GM18873 (cell line): ENCODE data around the gene CCDC71L.
A peak's percentile ranks its signal among the peaks of the same experiment; 100 is the strongest.
"Not testable (repeated sequence)": the region's sequence is repeated elsewhere in the genome, so short reads cannot be mapped to it uniquely, and the experiment has no call there.

Experiments
- ATAC-seq: cut with Tn5 transposase; IDR thresholded peaks from one replicate; pipeline ENCODE4 v1.9.1; 2021; ENCODE audit warnings: mild to moderate bottlenecking, moderate library complexity, moderate number of reproducible peaks; ENCODE audit not compliant: unreplicated experiment, low FRiP score

Gene CCDC71L

GRCh38 chr7:106660862-106661720 lies at the start of gene CCDC71L:
Gene CCDC71L (minus strand): TSS chr7:106661158. CDS start chr7:106660896, 262 bp downstream.
- peak; percentile 65 for ATAC-seq

GRCh38 chr7:106709604-106710003 lies 48.6 kb upstream of the CCDC71L start:
- ATAC-seq, result not testable (repeated sequence)

GRCh38 chr7:106704000-106704840 lies 43.3 kb upstream of the CCDC71L start:
- no peak for ATAC-seq

GRCh38 chr7:106693677-106694353 lies 32.9 kb upstream of the CCDC71L start:
- ATAC-seq, result no peak

GRCh38 chr7:106692450-106693051 lies 31.6 kb upstream of the CCDC71L start:
- no peak for ATAC-seq

GRCh38 chr7:106688161-106688560 lies 27.2 kb upstream of the CCDC71L start:
- not testable (repeated sequence) for ATAC-seq

- no peak for ATAC-seq
Observed at GRCh38 chr7:106683941-106684340, 23.0 kb upstream of the CCDC71L start.

- no peak for ATAC-seq
Observed at GRCh38 chr7:106681815-106682495, 21.0 kb upstream of the CCDC71L start.

- ATAC-seq, result peak; percentile 89
Observed at GRCh38 chr7:106679153-106679931, 18.4 kb upstream of the CCDC71L start.

- ATAC-seq, result no peak
Observed at GRCh38 chr7:106678795-106679152, 17.8 kb upstream of the CCDC71L start.

- ATAC-seq, result not testable (repeated sequence)
Observed at GRCh38 chr7:106676506-106676905, 15.5 kb upstream of the CCDC71L start.

GRCh38 chr7:106673688-106674087 lies 12.7 kb upstream of the CCDC71L start:
- not testable (repeated sequence) for ATAC-seq

- ATAC-seq, result not testable (repeated sequence)
Observed at GRCh38 chr7:106671930-106672329, 11.0 kb upstream of the CCDC71L start.

GRCh38 chr7:106671160-106671559 lies 10.2 kb upstream of the CCDC71L start:
- ATAC-seq, result no peak

- no peak for ATAC-seq
Observed at GRCh38 chr7:106668861-106669524, 8.0 kb upstream of the CCDC71L start.

- no peak for ATAC-seq
Observed at GRCh38 chr7:106666353-106666752, 5.4 kb upstream of the CCDC71L start.

- ATAC-seq, result no peak
Observed at GRCh38 chr7:106664343-106664742, 3.4 kb upstream of the CCDC71L start.
